T-helper 2 cell (primary cell): ENCODE measurements around the gene LGALS8.
"Not testable (repeated sequence)": the region's sequence is repeated elsewhere in the genome, so short reads cannot be mapped to it uniquely, and the experiment has no call there.

Experiments
- DNase-seq, 5 experiments: peaks; one replicate each; pipeline versions ENCODE4 v3.0.0 to v3.0.0-alpha.2; 2012 to 2022
- total RNA-seq, 2 donors: gene quantifications; one replicate each; lab custom pipeline; 2026; lab: John Stamatoyannopoulos, UW

LGALS8 gene
- total RNA-seq: 164 to 187 reads per million in 2 donors

DNA sequence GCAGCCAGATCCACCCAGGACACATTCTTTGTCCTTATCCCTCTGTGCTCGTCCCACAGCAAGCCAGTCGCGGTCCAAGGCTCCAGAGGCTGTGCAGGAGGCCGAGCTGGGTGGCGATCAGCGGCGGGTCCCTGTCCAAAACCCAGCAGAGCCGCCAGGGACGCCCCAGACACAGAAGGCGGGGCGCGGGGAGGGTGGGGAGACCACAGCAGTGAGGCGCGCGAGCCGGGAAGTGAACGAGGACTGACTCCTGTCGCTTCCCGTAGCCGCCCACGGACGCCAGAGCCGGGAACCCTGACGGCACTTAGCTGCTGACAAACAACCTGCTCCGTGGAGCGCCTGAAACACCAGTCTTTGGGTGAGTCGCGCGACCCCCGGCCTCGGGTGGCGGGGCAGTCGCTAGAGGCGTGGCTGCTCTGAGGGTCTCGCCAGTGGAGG is at the start of gene LGALS8:
Gene LGALS8 (plus strand): TSS at position 279 of the 438 bp plus-strand sequence. CDS start 2,089 bp downstream, outside the sequence.
- peak; percentile 65 to 94 (median 81) for DNase-seq

DNA sequence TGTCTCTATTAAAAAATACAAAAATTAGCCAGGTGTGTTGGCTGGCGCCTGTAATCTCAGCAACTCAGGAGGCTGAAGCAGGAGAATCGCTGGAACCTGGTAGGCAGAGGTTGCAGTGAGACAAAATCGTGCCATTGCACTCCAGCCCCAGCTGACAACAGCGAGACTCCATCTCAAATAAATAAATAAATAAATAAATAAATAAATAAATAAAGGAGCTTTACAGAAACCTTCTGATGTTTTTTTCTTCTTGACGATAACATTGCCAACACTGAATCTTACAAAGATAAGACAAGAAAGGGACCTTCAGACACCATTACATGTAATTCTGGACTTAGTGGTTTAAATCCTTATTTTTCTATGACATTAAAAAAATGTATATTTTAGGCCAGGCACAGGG is 47.8 kb upstream of the LGALS8 start:
- DNase-seq: no peak

DNA sequence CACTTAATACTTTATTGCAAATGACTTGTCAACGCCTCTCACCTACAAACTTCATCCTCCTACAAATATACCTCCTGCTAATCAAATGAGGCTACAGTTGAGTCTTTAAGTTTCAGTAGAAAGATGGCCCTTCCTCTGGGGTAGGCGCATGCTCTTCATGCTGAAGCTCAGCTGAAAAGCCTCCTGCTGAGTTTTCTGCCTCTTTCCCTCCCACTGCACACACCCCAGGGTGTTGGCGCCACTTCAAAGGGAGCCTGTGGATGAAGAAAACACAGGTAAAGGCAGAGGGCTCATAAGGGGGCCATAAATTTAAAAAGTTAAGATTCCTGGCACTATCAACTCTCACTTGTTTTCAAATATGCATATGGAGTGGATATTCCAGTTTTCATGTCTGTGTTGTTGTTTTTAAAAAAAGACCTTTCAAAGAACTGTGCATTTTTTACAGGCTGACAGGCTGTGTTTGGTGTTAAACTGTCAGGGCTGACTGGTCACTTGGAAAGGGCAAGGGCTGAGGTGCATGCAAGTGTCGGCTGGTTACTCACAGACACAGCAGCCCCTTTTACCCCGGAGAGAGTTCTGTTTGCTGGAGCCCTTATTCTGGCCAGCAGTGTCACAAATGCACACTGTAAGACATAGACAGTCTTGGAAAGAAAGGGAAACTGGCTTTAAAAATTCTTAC is 42.9 kb upstream of the LGALS8 start:
- DNase-seq: no peak

DNA sequence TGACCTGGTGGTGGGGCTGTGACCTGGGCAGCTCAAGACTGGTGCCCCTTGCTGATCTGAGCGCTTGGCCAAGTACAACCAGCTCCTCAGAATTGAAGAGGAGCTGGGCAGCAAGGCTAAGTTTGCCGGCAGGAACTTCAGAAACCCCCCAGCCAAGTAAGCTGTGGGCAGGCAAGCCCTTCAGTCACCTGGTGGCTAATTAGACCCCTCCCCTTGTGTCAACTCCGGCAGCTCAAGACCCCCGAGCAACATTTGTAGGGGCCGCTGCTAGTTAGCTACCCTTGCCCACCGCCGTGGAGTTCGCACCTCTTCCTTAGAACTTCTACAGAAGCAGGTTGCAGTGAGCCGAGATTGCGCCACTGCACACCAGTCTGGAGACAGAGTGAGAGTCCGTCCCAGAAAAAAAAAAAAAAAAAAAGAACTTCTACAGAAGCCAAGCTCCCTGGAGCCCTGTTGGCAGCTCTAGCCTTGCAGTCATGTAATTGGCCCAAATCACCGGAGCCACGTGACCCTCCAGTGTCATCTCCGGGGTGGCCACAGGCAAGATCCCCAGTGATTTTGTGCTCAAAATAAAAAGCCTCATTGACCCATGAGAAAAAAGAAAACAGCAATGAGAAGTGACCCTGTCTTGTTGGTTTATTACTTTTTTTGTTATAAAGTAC is 39.3 kb upstream of the LGALS8 start:
- no peak for DNase-seq

DNA sequence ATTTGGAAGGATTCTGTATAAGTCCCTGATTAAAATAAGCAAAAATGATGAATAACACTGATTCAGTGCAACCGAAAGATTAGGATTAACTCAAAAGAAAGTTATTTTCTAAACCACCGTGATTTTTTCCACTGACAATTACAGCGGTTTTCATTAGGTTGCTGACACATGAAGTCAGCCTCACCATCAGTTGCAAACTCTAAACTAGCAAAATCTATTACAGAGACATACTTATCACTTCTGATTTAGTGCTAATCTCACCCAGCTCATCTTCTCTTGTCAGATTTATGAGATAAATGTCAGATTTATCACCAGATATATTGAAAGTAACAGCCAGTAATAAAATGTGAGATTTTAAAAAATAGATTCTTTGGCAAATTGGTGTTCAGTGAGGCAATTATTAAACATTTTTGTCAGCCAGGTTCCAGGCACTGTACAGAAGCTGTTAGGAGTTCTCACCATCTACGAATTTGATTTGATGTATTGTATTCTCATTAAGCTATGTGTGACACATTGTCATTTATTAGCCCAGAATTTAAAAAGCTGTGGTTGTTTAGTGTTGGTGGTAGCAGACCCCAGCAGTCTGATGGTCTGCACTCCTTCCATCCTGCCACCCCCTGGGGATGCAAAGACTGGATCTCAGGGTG is 37.3 kb upstream of the LGALS8 start:
- peak in 1 of 5 experiments; percentile 54 for DNase-seq

DNA sequence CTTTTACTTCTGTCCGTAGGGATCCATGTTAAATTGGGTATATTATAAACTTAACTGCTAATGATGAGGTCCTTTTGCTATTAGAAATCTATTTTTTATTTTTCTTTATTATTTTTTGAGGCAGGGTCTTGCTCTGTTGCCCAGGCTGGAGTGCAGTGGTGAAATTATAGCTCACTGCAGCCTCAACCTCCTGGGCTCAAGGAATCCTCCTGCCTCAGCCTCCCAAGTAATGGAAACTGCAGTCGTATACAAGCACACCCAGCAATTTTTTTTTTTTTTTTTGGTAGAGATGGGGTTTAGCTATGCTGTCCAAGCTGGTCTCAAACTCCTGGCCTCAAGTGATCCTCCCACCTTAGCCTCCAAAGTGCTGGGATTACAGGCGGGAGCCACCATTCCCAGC is 34.6 kb upstream of the LGALS8 start:
- DNase-seq: not testable (repeated sequence)

DNA sequence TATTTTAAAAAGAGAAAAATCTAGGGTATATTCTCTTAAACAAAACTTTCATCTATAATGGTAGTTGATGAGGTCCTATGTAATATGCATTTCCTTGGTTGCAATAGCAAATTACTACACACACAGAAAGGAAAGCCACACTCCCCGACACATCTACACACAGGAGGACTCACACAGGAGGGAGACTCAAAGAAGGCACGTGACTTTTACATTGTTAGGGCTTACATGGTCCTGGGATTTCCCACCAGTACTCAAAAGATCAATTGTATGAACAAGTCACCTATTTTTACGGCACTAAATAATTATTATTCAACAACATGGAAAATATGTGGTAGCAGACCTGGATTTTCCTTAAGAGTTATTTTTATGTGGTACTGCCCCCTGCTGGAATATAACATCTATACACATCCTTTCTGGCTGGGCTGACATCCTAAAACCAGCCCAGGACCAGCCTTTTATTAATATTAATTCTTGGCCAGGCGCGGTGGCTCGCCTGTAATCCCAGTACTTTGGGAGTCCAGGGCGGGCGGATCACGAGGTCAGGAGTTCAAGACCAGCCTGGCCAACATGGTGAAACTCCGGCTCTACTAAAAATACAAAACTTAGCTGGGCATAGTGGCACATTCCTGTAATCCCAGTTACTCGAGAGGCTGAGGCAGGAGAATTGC is 33.9 kb upstream of the LGALS8 start:
- peak in 2 of 5 experiments; percentile 7 to 52 for DNase-seq

DNA sequence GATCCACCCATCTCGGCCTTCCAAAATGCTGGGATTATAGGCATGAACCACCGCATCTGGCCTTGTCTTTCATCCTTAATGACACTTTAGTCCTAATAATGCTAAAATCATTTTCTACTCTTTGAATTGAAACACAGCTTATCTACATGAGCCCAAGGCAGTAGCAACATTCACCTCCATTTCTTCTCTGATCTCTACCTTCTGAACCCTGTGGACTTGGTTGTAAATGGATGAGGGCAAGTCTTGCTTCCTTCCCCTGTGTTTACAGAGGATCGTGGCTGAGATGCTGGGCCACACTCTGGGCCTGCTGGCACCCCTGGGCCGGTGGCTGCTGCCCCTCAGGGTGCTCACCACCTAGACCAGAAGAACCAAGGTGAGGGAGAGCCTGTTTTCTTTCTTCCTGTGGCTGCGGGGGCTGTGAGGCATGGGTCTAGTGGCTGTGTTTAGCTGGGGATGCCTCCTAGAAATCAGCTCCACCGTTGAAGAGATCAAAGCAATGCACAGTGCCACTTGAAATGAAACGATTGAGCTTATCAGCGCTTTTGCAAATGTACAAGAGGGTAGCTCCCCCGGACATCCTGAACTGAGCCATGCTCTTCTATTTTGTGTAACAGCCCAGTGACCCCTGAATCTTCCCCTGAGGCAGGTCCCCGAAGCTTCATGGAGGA is 32.2 kb upstream of the LGALS8 start:
- peak in 1 of 5 experiments; percentile 45 for DNase-seq

DNA sequence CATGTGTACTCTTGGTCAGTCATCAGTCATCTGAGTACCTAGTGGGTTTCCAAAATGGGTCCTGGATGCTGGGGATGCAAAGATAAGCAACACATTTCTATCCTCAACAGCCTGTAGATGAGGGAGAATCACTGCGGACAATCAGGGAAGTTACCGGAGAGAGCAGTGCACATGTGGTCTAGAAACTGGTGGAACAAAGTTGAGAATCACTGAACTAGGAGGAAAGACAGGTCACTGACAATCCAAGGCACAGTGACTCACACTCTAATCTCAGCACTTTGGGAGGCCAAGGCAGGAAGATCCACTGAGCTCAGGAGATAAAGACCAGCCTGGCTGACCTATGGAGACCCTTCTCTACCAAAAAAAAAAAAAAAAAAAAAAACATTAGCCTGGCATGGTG is 31.4 kb upstream of the LGALS8 start:
- no peak for DNase-seq

DNA sequence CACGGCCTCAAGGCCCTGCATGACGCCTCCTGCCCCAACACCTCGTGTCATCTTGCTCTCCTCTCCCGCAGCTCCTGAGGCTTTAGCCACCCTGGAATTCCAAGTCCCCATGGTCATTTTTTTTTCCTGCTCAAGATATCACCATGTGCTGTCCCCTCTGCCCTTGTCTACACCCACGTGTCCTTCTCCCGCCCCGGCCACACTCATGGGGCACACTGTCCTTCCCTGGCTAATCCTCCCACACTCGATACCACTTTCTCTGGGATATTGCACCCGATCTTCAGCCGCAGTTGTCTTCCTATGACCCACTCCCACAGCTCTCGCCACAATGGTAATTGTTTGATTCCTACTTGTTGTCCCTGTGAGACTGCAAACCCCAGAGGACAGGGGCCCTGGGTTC is 29.7 kb upstream of the LGALS8 start:
- DNase-seq: no peak

DNA sequence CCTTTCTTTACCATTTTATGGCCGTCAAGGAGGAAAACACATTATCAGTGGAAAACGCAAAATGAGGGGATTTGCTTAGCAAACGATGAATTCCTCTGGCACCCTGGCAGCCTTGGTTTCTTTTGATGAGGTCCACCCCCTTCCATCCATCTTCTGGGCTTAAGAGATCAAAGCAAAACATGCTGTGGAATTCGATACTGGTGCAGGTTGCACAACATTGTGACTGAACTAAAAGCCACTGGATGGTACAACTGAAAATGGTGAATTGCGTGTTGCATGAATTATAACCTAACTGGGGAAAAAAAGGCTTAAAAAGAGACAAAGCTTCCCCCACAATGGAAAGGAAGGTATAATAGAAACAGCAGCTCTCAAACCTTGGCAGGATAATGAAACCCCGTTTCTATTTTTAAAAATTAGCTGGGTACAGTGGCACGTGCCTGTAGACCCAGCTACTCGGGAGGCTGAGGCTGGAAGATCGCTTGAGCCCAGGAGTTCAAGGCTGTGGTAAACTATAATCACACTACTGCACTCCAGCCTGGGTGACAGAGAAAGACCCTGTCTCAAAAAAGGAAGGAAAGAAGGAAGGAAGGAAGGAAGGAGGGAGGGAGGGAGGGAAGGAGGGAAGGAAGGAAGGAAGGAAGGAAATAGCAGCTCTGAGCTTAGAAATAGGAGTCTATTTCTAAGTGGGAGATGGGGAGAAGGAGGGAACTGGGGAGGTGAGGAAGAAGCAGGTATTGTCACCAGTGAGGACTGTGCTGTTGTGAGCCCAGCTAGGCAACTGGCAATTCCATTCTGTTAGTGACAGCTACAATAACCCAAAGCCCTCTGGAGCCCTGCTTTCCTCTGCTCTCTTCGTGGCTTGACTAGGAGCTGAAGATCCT is 29.0 kb upstream of the LGALS8 start:
- no peak for DNase-seq

DNA sequence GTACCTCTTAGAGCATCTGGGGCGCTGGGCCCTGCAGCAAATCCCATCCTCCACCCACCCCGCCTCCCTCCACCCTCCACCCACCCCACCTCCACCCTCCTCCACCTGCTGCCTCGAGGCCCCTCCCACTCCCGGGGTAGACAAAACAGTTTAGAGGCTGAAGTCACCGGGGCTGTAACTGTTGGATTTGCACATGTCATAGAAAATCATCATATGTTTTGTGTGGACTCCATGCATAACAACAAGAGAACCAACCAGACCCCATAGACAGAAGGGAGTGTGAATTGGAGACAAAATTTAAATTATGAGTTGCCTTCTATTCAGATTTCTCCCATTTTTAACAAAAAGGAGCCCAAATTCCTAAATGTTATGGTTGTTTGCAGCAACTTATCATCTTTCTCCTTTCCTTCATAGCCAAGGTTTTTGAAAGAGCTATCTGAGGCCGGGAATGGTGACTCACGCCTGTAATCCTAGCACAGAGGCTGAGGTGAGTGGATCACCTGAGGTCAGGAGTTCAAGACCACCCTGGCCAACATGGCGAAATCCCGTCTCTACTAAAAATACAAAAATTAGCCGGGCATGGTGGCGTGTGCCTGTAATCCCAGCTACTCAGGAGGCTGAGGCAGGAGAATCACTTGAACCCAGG is 28.2 kb upstream of the LGALS8 start:
- peak in 1 of 5 experiments; percentile 45 for DNase-seq

DNA sequence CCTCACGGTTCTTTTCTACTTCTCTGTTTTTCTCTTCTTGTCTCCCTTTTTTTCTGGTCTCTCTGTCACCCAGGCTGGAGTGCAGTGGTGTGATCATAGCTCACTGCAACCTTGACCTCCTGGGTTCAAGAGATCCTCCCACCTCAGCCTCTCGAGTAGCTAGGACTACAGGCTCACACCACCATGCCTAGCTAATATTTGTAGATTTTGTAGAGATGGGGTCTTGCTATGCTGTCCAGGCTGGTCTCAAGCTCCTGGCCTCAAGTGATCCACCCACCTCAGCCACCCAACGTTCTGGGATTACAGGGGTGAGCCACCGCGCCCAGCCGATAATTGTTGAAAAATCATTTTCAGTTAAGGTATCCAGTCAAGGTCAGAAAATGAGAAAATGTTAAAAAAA is 25.9 kb upstream of the LGALS8 start:
- DNase-seq: no peak

DNA sequence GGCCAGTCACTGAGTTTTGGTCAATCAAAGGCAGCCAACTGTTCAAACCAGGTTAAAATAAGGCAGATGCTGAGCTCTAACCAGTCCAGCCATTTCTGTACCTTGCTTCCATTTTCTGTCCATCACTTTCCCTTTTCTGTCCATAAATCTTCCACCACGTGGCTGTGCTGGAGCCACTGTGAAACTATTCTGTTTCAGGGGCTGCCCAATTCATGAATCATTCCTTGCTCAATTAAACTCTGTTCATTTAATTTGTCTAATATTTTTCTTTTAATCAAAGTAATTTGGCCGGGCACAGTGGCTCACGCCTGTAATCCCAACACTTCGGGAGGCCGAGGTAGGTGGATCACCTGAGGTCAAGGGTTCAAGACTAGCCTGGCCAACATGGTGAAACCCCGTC is 22.7 kb upstream of the LGALS8 start:
- no peak for DNase-seq

DNA sequence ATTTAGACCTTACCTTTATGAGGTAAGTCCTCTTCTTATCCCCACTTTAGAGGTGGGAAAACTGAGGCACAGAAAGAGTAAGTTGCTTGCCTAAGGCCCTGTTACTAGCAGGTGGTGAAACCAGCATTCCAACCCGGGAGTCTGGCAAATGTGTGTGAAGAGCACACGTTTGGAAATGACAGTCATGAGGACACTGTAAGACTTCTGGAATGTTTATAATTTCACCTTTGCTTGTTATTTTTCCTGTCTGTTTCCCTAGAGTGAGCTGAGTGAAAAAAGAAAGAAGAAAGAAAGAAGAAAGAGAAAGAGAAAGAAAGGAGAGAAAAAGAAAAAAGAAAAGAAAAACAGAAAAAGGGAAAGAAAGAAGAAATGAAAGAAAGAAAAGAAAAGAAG is 21.2 kb upstream of the LGALS8 start:
- no peak for DNase-seq

DNA sequence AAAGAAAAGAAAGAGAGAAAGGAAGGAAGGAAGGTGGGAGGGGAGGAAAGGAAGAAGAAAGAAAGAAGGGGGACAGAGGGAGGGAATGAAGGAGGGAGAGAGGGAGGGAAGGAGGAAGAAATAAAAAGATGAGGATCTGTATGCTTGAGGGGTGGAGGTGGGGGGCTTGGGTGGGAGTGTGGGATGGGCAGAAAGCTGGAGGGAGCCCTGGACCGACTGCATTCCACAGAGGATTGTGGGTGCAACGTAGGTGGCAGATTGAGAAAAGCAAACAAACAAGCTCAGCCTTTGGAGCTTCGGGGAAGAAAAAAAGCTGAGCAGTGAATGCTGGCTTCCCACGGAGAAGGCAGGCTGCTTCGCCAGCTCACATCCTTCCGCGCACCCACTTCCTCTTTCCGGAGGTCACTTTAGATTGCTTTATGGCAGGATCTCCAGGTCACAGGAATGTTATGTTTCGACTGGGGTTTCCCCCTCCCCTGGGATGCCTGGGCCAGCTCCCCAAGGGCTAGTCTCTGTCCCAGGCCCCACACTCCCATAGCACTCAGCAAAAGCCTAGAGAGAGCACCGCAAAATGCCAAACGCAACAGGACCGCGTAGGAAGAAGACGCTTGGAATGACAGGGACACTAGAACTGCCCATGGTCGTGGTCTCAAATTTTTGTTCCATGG is 20.7 kb upstream of the LGALS8 start:
- peak in 1 of 5 experiments; percentile 40 for DNase-seq

DNA sequence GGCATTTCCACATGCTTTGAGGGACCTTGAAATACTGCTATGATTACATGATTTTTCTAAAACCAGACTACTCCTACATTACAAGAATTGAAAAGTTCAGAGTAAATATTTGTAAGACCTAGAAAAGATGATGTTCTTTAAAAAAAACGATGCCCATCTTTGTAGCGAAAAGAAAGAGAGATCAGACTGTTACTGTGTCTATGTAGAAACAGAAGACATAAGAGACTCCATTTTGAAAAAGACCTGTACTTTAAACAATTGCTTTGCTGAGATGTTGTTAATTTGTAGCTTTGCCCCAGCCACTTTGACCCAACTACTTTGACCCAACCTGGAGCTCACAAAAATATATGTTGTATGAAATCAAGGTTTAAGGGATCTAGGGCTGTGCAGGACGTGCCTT is 19.4 kb upstream of the LGALS8 start:
- DNase-seq: not testable (repeated sequence)

DNA sequence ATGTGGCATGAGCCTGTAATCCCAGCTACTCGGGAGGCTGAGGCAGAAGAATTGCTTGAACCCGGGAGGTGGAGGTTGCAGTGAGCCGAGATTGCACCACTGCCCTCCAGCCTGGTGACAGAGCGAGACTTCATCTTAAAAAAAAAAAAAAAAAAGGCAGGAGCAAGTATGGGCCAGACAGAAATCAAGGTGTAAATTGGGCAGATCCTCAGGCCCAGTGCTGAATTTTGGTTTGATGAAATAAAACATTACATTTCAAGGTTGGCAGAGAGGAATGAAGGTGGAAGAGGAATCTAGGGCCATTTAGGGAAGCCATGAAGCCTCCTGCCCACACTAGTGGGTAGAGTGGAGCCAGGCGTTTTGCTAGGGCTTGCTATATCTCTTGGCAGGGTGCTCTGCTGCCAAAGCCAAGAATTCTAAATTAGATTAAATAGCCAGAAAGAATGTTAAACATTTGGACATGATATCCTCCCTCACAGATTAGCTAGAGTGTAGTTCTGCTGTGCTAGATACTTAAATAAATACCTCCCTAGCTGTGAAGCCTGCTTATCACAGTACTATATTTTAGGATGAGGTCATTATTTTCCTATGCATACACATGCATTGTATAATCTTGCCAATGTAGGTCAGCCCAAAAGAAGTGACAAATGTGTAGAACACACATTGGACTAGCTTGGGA is 16.6 kb upstream of the LGALS8 start:
- DNase-seq: peak in 1 of 5 experiments; percentile 25

DNA sequence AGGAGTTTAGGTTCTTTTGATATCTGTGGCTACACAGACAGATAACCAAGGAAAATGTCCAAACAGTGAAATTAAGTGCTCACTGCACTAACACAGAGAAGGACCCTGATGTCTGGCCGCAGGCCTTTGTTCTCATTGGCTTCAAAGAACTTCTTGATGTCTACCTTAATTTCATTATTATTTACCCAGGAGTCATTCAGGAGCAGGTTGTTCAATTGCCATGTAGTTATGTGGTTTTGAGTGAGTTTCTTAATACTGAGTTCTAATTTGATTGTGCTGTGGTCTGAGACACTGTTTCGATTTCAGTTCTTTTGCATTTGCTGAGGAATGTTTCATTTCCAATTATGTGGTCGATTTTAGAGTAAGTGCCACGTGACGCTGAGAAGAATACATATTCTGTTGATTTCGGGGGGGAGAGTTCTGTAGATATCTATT is 15.2 kb upstream of the LGALS8 start:
- DNase-seq: peak in 1 of 5 experiments; percentile 85

DNA sequence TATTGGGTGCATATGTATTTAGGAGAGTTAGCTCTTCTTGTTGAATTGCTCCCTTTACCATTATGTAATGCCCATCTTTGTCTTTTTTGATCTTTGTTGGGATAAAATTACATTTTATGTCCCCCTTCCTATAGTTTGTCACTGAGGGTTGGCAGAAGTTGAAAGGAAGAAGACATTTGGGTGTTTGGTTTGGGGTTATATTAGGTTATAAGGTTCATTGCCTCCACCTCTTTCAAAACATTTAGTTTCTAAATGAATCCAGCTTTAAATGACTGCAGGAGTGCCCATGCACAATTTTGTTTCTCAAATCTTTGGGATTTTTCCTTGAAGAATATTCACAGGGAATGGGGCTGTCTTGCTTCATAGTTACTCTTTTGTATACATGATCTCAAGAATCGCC is 14.6 kb upstream of the LGALS8 start:
- DNase-seq: no peak
